Measurements from ENCODE around the gene BIN1.

Gene BIN1, protein sequence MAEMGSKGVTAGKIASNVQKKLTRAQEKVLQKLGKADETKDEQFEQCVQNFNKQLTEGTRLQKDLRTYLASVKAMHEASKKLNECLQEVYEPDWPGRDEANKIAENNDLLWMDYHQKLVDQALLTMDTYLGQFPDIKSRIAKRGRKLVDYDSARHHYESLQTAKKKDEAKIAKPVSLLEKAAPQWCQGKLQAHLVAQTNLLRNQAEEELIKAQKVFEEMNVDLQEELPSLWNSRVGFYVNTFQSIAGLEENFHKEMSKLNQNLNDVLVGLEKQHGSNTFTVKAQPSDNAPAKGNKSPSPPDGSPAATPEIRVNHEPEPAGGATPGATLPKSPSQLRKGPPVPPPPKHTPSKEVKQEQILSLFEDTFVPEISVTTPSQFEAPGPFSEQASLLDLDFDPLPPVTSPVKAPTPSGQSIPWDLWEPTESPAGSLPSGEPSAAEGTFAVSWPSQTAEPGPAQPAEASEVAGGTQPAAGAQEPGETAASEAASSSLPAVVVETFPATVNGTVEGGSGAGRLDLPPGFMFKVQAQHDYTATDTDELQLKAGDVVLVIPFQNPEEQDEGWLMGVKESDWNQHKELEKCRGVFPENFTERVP

DNA sequence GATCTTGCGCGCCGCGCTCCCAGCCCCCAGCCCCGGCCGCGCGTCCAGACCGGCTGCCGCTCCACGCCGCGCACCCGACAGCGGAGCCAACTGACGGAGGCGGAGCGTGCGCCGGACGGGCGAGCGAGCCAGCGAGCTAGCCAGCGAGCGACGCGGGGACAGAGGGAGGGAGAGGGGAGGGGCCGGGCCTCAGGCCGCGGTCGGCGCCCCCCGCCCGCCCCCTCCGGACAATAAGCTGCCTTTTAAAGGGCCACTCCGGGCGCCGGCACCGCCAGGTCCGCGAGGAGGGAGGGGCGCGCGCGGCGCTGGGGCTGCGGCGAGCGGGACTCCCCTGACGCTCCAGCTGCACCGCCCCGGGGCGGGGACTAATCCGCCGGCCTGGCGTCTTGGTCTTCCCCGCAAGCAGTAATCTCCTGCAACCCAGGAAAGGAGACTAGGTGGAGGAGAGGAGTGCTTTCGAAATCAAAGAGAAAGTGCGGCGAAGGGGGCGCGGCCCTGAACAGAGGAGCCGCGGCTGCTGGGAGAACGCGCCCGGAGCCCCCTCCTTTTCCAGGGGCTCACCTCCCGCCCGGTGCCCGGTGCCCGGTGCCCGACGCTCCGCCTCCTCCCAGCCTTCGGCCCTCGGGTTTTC is at the start of gene BIN1:
Gene BIN1, minus strand, starts transcription at position 164 of the 631 bp plus-strand sequence. CDS start 211 bp downstream, outside the sequence.
- peak; percentile 34 to 59 for DNase-seq

DNA sequence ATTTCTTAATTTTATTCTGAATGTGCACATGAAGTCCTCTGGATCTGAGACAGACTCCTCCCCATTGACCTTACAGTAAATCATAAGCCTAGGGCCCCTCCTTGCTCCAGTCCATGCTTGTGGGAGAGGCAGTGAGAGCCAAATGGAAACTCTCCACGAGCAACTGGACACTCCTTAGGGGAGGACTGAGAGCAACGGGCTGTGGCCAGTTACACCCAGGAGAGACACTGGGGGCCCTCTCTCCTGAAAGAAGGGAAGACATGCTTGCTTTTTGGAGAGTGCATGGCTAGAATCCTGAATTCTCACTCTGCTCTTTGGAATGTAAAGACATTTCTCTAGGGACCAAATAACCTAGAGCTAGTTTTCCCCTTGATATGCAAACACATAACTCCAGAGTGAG is 49.0 kb upstream of the BIN1 start:
- DNase-seq, result no peak

DNA sequence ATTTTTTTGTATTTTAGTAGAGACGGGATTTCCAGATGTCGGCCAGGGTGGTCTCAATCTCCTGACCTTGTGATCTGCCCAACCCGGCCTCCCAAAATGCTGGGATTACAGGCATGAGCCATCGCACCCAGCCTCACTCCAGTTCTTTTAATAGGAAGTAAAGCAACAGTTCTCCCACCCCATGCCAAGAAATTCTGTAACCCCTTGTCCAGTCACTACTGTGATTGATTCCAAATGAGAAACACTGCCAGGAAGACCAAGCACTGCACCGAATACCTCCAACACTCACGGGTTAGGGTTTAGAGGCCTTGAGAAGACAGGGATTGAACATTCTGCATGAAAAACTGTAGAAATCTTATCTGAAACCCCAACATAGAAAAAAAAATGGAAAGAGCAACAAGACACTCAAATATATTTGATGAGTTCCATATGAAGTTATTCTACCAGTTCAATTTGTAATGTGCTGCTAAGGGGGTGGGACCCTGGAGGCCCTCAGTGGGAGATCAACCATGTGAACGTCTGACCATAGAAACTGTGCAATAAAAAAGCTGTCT is 48.2 kb upstream of the BIN1 start:
- no peak for DNase-seq

DNA sequence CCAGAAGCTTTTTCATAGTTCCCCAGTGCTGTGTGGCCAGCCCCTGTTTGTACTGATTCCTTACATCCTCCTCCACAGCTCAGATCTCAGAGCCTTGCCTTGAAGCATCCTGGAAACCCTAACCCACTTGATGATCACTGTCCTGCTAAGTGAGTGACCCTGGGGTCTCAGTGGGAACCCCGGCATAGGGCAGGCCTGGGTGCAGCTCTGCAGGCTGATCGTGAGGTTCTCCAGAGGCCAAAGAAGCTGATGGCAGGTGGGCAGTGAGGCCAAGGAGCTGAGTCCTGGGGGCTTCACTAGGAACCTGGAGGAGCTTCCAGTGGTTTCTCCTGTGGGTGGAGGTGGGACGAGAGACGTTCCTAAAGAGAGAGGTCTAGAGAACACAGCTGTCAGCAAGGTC is 47.4 kb upstream of the BIN1 start:
- no peak for DNase-seq

DNA sequence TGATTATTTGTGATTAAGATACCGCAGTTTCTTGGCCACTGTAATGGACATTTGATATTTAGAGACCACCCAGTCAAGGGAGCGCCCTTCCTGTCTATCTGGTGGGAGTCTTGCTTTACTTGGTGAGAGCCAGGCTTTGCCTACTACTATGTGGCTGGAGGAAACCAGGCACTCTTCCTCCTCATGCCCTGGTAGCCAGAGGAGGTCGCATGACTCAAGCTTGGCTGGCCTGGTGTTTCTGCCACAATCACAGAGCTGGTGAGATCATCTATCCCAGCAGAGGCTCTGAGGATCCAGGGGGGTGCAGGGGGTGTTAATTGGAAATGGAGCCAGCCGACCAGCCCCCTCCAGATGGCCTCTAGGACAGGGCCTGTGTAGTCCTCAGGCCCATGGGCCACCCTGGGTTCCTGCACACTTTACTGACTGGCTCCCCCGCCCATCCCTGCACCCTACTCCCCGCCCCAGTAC is 46.8 kb upstream of the BIN1 start:
- no peak for DNase-seq

DNA sequence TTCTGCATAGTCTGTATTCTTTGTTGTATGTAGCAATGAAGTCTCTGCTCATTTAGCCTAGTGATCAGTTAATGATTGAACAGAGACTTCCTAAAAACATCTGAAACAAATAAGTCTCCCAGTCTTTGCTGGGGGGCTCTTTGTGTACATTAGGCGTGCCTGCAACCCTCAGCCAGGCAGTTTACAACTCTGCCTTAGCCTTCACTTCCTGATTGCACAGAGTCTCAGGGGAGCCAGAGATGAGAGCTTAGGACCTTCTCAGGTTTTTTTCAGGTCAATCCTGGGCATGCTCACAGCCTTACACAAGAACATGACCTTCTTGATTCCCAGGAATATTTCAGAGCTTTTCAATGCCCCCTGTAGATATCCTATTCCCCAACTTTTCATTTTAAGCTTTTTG is 44.0 kb upstream of the BIN1 start:
- no peak for DNase-seq

DNA sequence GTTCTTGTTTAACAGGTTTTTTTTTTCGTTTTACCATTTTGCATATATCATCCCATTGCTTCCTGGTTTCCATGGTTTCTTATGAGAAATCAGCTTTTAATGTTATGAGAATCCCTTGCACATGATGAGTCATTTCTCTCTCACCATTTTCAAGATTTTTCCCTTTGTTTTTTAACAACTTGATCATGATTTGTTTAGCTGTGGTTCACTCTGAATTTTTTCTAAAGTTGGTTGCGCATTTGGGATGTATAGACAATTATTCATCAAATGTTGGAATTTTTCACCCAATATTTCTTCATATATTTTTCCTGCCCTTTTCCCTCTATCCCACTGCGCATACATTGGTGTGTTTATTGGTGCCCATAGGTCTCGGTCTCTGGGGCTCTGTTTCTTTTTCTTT is 42.4 kb upstream of the BIN1 start:
- DNase-seq, result no peak

DNA sequence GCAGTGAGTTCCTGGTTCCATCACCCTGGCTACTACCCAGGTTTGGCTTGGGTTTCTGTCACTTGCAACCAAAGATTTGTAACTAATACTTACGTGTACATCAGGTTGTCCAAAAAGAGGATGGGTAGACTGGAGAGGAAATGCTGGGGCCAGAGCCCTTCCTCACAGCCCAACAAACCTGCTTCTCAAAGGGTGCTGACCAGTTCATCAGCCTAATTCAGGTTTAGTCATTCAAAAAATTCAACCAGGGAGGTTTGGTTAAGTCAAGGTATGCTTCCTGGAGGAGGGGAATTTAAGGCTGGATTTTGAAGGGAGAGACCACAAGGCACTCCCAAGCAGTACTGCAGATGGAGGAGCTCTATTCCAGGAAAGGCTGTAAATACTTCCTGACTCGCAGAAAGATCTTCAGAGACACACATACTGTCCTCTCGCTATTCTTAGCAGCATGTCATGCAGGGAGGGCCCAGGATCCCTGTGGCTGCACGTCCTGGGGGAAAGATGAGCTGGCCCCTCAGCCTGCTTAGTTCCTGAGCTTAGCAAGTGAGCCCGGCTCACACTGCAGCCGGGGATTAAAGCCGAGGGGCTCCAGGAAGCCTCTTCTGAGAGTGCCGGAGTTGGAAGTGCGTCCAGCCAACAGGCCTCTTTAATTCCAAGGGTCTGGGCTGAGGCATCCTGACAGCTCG is 40.0 kb upstream of the BIN1 start:
- DNase-seq, result no peak

DNA sequence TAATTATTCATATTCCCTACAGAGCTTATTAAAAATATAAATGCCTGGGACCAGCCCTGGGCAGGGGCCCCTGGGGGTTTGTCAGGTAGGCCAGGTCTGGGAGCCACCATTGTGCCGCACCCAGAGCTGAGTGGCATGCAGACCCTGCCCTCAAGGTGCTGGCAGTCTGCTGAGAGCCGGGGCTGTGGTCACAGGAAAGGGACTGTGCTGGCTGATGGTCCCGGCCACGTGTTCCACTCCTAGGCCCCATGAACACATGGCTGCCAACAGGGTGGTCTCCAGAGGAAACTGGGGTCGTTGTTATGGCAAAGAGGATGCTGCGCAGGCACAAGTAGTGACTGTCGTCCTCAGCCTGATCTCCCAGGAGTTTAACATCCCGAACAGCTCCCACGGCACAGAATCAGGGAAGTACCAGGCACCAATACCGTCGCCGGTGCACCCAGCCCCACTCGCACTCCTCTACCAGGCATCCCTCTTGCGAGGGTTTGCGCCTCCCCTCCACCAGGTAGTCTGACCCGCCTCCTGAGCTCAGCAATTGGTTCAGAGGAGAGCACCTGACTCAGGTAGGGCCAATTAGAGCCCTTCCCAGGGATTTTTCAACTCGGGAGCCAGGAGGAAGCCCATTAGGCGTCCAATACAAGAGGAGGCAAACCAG is 39.2 kb upstream of the BIN1 start:
- no peak for DNase-seq

DNA sequence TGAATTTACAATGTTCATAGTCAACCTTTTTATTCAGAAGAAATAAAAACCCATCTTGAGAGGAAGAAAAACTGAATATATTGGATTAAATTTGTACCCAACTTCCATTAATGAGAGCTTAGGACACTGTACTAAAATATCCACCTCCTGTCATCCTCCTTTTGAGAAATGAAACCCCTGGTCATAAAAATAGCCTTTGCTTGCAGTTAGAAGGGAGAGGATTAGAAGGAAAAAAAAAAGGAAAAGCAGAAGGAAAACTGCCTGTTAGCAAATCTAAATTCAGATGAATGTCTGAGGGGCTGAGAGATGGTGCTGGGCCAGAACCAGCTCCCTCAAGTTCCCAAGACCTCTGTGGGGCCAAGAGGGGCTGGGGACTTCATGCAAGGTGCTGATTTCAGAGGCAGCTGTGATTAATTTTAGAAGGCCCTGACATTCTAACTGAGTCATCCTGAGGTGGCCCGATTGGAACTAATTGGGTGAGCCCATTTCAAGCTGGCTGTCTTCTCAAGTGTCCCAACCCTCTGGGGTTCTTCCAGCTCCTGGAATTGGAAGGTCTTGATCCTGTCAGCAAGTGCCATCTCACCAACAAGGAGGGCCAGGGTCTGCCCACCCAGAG is 38.4 kb upstream of the BIN1 start:
- DNase-seq, result no peak

DNA sequence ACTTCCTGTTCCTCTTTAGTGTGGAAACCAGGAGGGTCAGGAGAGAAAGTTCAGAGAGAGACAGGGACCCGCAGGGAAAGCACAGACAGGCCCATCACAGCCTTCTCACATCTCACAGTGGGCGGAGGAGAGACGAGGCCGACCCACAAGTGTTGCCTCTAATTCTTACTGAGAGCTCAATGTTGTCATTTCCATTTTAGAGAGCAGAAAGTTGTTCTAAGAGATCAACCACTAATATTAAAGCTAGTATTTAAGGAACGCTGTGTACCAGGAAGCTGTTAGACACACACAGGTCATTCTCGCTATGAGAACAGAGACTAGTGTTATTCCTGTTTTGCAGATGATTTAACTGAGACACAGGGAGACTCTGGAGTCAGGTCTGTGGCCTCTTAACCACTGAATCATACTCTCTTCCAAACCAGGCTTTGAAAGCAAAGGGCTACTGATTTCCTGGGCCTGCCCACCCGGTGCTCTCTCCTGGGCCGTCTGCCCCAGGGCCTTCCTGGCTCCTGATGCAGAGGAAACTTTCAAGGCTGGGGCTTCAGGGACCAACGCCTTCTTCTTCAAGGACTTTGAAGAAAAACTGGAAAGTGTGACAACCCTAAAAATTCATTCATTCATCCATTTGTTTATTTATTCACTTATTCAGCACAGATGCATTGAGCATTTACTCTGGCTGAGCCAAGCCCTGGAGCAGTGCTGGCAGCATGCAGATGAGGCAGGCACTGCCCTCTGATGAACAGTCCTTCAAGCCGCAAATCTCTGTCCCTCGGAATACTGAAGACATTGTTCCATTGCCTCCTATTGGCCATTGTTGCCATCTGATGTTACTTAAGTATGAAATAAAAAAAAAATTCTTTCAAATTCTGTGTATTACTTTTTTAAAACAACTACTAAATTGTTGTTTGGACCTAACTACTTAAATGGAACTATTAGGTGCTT is 37.2 kb upstream of the BIN1 start:
- no peak for DNase-seq

DNA sequence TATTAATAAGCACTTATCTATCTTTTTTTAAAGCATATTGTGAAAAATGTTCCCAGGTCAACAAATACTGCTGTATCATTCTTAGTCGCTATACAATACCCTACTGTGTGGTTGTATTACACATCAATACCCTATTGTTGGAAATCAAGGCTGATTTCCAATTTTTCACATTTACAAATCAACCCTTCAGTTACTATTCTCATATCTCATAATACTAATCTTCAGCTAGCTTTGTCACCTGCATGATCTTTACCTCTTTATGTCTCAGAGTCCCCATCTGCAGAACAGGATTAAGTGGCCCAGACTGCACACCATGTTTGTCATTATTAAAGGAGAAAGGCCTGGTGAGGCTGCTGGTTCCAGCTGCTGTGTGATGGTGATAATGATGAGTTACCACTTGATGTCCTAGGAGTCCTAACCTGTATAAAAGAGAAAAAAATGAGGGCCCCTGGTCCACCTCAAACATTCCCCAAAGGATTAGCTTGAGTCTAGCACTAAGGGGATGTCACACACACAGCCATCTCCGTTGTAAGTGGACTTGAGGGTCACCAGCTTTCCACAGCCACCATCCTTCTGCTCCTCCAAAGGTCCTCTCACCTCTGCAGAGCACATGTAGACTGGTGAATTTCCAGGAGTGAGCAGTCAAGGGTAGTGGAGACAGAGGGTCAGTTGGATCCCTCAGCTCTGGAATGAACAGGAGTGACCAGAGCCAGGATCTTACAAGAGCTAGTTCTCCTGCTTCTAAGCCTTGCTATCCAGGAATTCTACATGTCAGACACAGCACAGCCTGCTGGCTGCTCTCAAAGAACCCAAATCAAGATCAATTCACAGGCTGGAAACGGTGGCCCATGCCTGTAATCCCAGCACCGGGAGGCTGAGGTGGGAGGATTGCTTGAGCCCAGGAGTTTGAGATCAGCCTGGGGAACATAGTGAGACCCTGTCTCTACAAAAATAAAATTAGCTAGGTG is 36.0 kb upstream of the BIN1 start:
- DNase-seq, result no peak

DNA sequence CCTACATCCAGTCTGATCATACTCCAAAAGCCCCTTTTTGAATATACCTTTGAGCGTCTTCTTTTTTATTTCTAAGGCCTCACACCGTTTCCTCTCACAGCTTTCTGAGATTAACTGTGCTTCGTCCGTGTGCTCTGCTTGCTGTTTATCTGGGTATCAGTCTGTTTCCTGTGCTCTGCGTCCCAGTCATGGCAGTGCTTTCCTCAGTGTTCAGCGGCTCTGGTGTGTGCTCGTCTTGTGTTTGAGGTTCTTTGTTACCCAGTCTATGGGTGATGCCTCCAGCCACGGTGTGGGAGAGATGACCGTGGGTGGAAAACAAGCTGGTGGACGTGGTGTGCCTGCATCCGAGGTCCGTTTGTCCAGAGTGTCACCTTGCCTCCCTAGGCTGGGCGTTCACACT is 33.6 kb upstream of the BIN1 start:
- no peak for DNase-seq

DNA sequence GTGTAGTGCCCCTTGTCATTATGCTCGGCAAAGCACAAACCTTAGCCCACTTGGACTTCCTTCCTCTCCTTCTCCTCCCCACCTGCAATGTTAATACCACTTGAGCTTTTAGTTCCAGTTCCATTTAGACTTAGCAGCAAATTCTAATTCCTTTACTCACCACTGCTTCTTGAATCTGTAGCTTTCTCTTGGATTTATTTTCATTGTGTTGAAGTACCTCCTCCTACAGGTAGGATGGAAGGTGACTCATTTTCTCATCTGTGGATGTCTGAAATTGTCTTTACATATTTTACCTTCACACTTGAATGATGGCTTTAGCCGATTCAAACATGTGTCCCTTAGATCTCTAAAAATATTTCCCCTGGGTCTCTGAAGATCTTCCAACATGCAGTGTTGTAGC is 32.8 kb upstream of the BIN1 start:
- DNase-seq, result no peak

DNA sequence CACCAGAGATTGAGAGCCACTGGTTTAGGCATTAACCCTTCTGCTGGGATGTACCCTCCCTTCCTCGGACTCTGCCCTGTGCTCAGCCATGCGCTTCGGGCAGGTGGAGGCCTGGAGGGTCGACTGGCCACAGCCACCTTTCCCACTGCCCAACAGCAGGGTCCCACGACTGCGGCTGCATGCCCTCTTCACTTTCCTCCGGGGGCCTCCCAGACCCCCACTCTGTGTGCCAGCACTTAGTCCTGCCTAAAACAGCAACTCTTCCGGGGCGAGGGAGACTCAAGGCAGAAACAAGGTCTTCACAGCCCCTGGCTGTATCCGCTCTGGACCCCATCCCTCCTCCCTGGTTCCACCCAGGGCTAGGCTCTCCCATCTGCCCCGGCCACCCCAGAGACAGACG is 31.3 kb upstream of the BIN1 start:
- no peak for DNase-seq

DNA sequence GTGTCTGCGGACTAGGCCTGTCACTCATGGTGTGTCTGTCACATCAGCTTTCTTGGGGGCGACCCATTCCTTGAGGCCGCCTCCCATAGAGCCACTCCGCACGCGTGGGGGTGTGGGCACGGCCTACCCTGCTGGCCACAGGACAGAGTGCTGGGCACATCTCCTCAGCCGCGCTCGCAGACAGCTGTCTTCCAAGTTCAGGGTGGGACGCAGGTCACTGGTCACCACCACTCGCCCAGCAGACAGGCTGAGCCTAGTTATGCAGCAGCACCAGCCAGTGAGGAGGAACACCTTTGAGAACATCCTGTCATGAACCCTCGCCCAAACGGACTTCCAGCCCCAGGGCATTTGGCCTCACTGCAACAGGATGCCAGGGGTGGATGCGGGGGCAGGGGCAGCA is 30.8 kb upstream of the BIN1 start:
- DNase-seq, result no peak

DNA sequence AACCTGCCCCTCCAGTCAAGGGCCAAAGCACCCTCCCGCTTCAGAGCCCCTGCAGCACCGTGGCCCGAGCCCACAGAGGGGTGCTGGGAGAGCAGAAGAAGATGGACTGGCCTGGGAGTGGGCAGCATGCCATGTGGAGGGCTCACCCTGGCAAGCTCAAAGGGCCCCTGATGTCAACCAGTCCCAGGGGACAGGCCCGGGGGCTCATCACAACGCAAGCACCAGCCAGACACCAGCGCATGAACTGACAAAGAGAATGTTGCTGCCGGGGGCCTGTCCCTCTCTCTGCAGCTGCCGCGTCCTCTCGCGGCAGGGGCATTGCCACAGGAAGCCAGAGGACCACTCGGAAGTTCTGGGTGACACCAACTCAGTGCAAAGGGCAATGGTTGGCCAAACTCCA is 30.3 kb upstream of the BIN1 start:
- no peak for DNase-seq

DNA sequence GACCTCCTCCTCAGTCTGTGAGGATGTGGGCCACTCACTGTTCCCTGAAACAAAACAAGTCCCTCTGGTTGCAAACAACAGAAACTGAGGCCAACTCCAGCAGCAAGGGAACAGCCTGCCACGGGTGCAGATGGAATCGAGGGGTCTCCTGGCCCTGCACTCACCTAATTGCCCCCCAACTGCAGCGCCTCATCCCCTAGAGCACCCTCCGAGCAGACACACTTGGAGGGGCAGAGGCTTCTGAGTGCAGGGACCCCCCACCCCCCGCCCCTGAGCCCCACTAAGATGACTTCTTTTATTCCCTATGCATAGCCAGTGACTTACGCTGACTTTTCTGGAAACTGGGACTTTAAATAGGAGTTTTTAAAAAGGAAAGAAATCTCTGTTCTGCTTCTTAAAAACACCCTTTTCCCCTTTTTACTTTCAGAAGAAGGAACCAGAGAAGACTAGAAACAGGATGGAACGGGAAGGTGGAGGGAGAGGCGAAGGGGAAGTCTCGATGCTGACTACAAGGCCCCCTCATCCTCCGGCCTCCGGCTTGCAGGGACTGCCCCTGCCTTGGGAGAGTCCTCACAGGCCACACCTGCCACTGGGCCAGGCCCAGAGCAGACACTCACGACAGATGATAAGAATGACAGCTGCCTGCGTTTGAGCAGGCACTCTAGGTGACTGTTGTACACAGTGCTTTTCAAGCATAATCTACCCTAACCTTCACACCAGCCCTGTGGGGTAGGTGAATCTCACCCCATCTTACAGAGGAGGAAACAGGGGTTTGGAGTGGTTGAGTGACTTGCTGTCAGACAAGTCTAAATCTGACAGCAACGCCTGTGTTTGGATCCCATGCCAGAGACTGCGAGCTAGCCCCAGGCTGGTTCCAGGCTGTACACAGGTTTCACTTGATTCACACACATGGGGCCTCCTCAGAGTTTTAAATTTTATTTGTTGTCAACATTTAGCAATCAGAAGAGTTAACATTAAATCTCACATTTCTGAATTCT is 28.2 kb upstream of the BIN1 start:
- DNase-seq, result no peak

DNA sequence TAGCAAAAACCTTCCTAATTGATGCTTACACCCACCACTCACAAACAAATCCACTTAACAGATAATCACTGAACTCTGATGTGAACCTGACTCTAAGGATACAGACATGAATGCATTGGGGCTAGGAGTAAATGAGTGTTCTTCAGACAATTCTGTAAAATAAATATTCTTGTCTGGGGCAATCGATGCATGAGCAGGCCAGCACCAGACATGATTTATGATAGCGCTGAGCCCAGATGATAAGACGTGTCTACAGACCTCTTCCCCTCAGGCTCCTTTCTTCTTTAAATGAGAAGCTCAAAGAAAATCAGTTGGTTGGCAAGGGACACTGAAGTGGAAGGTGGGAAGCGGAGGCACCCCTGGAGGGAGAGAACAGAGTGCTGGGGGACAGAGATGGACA is 27.3 kb upstream of the BIN1 start:
- DNase-seq, result no peak

Measured in NCI-H1930 (cell line).